SKM-1 treated with dmso at 0.1 percent for 144 hours (cell line): ENCODE results near the gene KRTAP4-12.
"Not testable (repeated sequence)": the region's sequence is repeated elsewhere in the genome, so short reads cannot be mapped to it uniquely, and the experiment has no call there.

Experiments used
- DNase-seq: peaks from one replicate; lab custom pipeline; 2025; ENCODE audit not compliant: unreplicated experiment; lab: John Stamatoyannopoulos, UW

The KRTAP4-12 gene

GRCh38 chr17:41123991-41124371, at the start of gene KRTAP4-12:
KRTAP4-12 (minus strand) TSS chr17:41124182; CDS start chr17:41124122, 60 bp downstream.
- DNase-seq: not testable (repeated sequence)

- DNase-seq: no peak
These were observed 47.9 kb upstream of the KRTAP4-12 start for GRCh38 chr17:41171886-41172285.

GRCh38 chr17:41168121-41168520, 44.1 kb upstream of the KRTAP4-12 start, which contains the start of gene KRTAP4-3:
KRTAP4-3 (minus strand) TSS chr17:41168221; CDS start chr17:41168172, 49 bp downstream.
- DNase-seq: no peak

GRCh38 chr17:41167561-41167960, 43.6 kb upstream of the KRTAP4-12 start:
- no peak for DNase-seq

GRCh38 chr17:41163828-41164227, 39.8 kb upstream of the KRTAP4-12 start:
- DNase-seq: no peak

GRCh38 chr17:41160648-41161047, 36.7 kb upstream of the KRTAP4-12 start, which contains the start of gene KRTAP4-4:
KRTAP4-4 (minus strand) TSS chr17:41160748; CDS start chr17:41160691, 57 bp downstream.
- DNase-seq: no peak

GRCh38 chr17:41160190-41160589, 36.2 kb upstream of the KRTAP4-12 start:
- DNase-seq: not testable (repeated sequence)

GRCh38 chr17:41153856-41154255, 29.9 kb upstream of the KRTAP4-12 start:
- DNase-seq: no peak

GRCh38 chr17:41151525-41151924, 27.5 kb upstream of the KRTAP4-12 start:
- no peak for DNase-seq

- no peak for DNase-seq
These were observed 26.0 kb upstream of the KRTAP4-12 start for GRCh38 chr17:41150026-41150425.

- no peak for DNase-seq
These were observed 25.6 kb upstream of the KRTAP4-12 start, which contains the start of gene KRTAP4-5 for GRCh38 chr17:41149652-41149985. KRTAP4-5 (minus strand) TSS chr17:41149825; CDS start chr17:41149767, 58 bp downstream.

GRCh38 chr17:41148971-41149651, 25.1 kb upstream of the KRTAP4-12 start:
- not testable (repeated sequence) for DNase-seq

- DNase-seq: no peak
These were observed 23.7 kb upstream of the KRTAP4-12 start for GRCh38 chr17:41147531-41148204.

GRCh38 chr17:41145261-41145660, 21.3 kb upstream of the KRTAP4-12 start:
- DNase-seq: no peak

GRCh38 chr17:41144846-41145245, 20.9 kb upstream of the KRTAP4-12 start:
- no peak for DNase-seq

GRCh38 chr17:41141361-41141760, 17.4 kb upstream of the KRTAP4-12 start:
- DNase-seq: no peak

- DNase-seq: no peak
These were observed 16.6 kb upstream of the KRTAP4-12 start, which contains the start of gene KRTAP4-6 for GRCh38 chr17:41140360-41141131. KRTAP4-6 (minus strand) TSS chr17:41140544; CDS start chr17:41140487, 57 bp downstream.

GRCh38 chr17:41139865-41140264, 15.9 kb upstream of the KRTAP4-12 start:
- DNase-seq: not testable (repeated sequence)

- DNase-seq: no peak
These were observed 10.1 kb upstream of the KRTAP4-12 start for GRCh38 chr17:41133880-41134735.

- DNase-seq: no peak
These were observed 8.0 kb upstream of the KRTAP4-12 start for GRCh38 chr17:41131979-41132378.
